ENCODE results near the gene APBB1IP.
"Not testable (repeated sequence)": the region's sequence is repeated elsewhere in the genome, so short reads cannot be mapped to it uniquely, and the experiment has no call there.

DNA sequence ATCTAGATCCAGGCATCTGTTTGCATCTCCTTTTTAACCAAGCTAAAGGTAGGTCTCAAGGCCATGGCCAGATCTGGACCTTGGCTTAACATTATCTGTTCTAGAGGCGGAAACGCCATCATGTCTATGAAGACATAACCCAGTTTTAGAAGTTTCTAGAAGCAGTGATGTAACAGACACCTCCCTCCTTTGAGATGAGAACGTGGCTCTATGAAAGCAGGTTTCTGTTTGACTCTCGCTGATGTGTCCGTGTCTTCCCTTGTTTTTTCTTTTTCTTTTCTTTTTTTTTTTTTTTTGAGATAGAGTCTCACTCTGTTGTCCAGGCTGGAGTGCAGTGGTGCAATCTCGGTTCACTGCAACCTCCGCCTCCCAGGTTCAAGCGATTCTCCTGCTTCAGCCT lies 36.7 kb downstream of the APBB1IP start:
- TF ChIP-seq POLR2AphosphoS5 (IDR thresholded peaks at IDR 0.05; ENCODE audit: borderline replicate concordance, low read depth, low read length); EZH2 (IDR thresholded peaks at IDR 0.05): not testable (repeated sequence)

All from SK-N-MC (cell line).